ENCODE data around the gene TMEM178B.

- TF ChIP-seq CTCF (optimal IDR thresholded peaks at IDR 0.05 in 1 of 3, IDR thresholded peaks at IDR 0.05 in 1 of 3, conservative IDR thresholded peaks at IDR 0.05 in 1 of 3; ENCODE audit: extremely low read depth in 1 of 3, insufficient read depth in 2 of 3, low read length in 3 of 3): no peak
- no peak for TF ChIP-seq EZH2 (IDR thresholded peaks at IDR 0.05; ENCODE audit: low read length)
Observed at GRCh38 chr7:141291541-141291940, 217.7 kb downstream of the TMEM178B start.
